Mammary epithelial cell (primary cell): ENCODE measurements around the gene CLCN2.

ENCODE experiments used
- EZH2 ChIP-seq: IDR thresholded peaks from 2 replicates; pipeline ENCODE4 v1.6.1; 2012; ENCODE audit warnings: low read length, inconsistent platforms, borderline replicate concordance
- TF ChIP-seq, protein P1 (sequence below), 2 donors: IDR thresholded peaks in 1 of 2; conservative IDR thresholded peaks in 1 of 2; 2 replicates each; pipeline ENCODE4 v1.5.1; 2011 to 2012; ENCODE audit warnings: inconsistent platforms in 2 of 2, low read length in 2 of 2, mild to moderate bottlenecking in 2 of 2, control low read depth in 1 of 2, low read depth in 1 of 2; ENCODE audit not compliant: insufficient read depth in 1 of 2; ENCODE audit errors: extremely low read depth in 1 of 2

DNA sequence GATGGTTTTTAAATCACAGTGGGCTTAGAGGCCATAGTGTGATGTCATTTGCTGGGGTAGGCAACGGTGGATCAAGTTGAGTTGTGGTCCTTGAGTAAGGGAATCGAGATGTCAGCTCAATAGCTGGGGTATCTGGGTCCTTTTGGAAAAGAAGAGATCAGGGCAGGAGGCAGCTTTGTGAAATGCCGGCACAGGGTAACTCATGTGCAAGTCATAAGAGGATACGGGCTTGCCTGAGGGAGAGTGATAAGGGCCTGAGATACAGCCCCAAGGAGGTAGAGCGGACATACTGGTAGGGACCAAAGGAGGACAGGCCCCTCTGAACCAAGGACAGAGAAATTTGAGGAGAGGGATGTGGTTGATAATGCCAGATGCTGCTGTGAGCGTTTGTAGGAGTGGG, 28.2 kb downstream of the CLCN2 start:
- TF ChIP-seq, protein P1, sequence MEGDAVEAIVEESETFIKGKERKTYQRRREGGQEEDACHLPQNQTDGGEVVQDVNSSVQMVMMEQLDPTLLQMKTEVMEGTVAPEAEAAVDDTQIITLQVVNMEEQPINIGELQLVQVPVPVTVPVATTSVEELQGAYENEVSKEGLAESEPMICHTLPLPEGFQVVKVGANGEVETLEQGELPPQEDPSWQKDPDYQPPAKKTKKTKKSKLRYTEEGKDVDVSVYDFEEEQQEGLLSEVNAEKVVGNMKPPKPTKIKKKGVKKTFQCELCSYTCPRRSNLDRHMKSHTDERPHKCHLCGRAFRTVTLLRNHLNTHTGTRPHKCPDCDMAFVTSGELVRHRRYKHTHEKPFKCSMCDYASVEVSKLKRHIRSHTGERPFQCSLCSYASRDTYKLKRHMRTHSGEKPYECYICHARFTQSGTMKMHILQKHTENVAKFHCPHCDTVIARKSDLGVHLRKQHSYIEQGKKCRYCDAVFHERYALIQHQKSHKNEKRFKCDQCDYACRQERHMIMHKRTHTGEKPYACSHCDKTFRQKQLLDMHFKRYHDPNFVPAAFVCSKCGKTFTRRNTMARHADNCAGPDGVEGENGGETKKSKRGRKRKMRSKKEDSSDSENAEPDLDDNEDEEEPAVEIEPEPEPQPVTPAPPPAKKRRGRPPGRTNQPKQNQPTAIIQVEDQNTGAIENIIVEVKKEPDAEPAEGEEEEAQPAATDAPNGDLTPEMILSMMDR (conservative IDR thresholded peaks at IDR 0.05 in 1 of 2, IDR thresholded peaks at IDR 0.05 in 1 of 2; ENCODE audit: extremely low read depth in 1 of 2, insufficient read depth in 1 of 2, low read depth in 1 of 2, low read length in 2 of 2): no peak
- TF ChIP-seq EZH2: no peak
